Measurements from ENCODE around the gene CLEC4G. TPM values are rescaled to one million over a fixed set of nuclear protein-coding genes. Genes with fewer than 3 reads are reported as not detected.

CLEC4G gene
- total RNA-seq, 1 experiment from 2014 or later = 0.55 TPM

- Mint-ChIP-seq H3K27ac (no peak overlapping the region), H3K4me3 (no peak overlapping the region), H3K4me1 (peaks cover 7% of the 10 kb centered on the region), H3K9me3 (no peaks in the 10 kb centered on the region), H3K36me3 (no peaks in the 10 kb centered on the region), H3K27me3 (ENCODE audit: low read depth) (peaks cover 4% of the 10 kb centered on the region)
- CTCF ChIA-PET = no interaction called here
- TF ChIP-seq FOXJ3 (CRISPR knock-in tag; IDR thresholded peaks at IDR 0.05; ENCODE audit: borderline replicate concordance) (no peak), ZBTB21 (CRISPR knock-in tag; IDR thresholded peaks at IDR 0.05; ENCODE audit: borderline replicate concordance) (no peak), EMX1 (CRISPR knock-in tag; IDR thresholded peaks at IDR 0.05) (no peak), GTF2I (CRISPR knock-in tag; conservative IDR thresholded peaks at IDR 0.05) (no peak), NR3C1 (CRISPR knock-in tag; conservative IDR thresholded peaks at IDR 0.05; ENCODE audit: low read depth) (no peak), GRHL2 (CRISPR knock-in tag; IDR thresholded peaks at IDR 0.05; ENCODE audit: insufficient replicate concordance, severe bottlenecking) (no peak), PRDM15 (CRISPR knock-in tag; IDR thresholded peaks at IDR 0.05) (no peak)
- ATAC-seq (no peak), DNase-seq (ENCODE audit: low spot score) (no peak)
- POLR2A ChIA-PET = no interaction called here
Observed at GRCh38 chr19:7692417-7693088, 39.4 kb downstream of the CLEC4G start.

DNA sequence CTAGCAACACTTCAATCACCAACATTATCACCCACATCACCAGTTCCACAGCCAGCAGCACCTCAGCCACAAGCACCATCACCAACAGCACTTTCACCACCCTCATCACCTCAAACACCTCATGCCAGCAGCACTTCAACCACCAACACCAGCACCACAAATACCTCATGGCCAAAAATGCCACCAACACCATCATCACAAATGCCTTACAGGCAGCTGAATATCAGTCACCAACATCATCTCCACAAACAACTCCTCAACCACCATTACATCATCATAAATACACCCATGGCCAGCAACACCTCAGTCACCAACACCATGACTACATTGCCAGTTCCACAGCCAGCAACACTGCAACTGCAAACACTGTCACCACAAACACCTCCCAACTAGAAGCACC, 40.4 kb downstream of the CLEC4G start:
- ATAC-seq (no peak), DNase-seq (ENCODE audit: low spot score) (no peak)
- no peaks in the 10 kb centered on the region for H3K9me3 Mint-ChIP-seq
- H3K4me1 Mint-ChIP-seq = no peaks in the 10 kb centered on the region
- peaks cover under 1% of the 10 kb centered on the region for H3K27me3 Mint-ChIP-seq (ENCODE audit: low read depth)
- no peak overlapping the region for H3K27ac Mint-ChIP-seq
- no peak overlapping the region for H3K4me3 Mint-ChIP-seq
- TF ChIP-seq ZNF121 (CRISPR knock-in tag; IDR thresholded peaks at IDR 0.05) (no peak), JAZF1 (CRISPR knock-in tag; IDR thresholded peaks at IDR 0.05) (no peak), CREB1 (CRISPR knock-in tag; IDR thresholded peaks at IDR 0.05) (no peak), ZNF416 (CRISPR knock-in tag; IDR thresholded peaks at IDR 0.05) (no peak)
- CTCF ChIA-PET = no interaction called here
- POLR2A ChIA-PET = no interaction called here
- H3K36me3 Mint-ChIP-seq = no peaks in the 10 kb centered on the region

- POLR2A ChIA-PET = no interaction called here
- Mint-ChIP-seq H3K4me1 (peaks cover 4% of the 10 kb centered on the region), H3K27me3 (ENCODE audit: low read depth) (no peaks in the 10 kb centered on the region; the same call in 1 of the 2 replicates), H3K36me3 (no peaks in the 10 kb centered on the region), H3K9me3 (no peaks in the 10 kb centered on the region), H3K4me3 (no peak overlapping the region), H3K27ac (no peak overlapping the region)
- CTCF ChIA-PET = no interaction called here
- TF ChIP-seq, protein P1, sequence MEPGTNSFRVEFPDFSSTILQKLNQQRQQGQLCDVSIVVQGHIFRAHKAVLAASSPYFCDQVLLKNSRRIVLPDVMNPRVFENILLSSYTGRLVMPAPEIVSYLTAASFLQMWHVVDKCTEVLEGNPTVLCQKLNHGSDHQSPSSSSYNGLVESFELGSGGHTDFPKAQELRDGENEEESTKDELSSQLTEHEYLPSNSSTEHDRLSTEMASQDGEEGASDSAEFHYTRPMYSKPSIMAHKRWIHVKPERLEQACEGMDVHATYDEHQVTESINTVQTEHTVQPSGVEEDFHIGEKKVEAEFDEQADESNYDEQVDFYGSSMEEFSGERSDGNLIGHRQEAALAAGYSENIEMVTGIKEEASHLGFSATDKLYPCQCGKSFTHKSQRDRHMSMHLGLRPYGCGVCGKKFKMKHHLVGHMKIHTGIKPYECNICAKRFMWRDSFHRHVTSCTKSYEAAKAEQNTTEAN (CRISPR knock-in tag; IDR thresholded peaks at IDR 0.05) = no peak
- no peak for TF ChIP-seq JAZF1 (CRISPR knock-in tag; IDR thresholded peaks at IDR 0.05)
- TF ChIP-seq CBFB (CRISPR knock-in tag; IDR thresholded peaks at IDR 0.05; ENCODE audit: low read depth) = no peak
- TF ChIP-seq, protein P2, sequence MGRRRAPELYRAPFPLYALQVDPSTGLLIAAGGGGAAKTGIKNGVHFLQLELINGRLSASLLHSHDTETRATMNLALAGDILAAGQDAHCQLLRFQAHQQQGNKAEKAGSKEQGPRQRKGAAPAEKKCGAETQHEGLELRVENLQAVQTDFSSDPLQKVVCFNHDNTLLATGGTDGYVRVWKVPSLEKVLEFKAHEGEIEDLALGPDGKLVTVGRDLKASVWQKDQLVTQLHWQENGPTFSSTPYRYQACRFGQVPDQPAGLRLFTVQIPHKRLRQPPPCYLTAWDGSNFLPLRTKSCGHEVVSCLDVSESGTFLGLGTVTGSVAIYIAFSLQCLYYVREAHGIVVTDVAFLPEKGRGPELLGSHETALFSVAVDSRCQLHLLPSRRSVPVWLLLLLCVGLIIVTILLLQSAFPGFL (CRISPR knock-in tag; IDR thresholded peaks at IDR 0.05; ENCODE audit: borderline replicate concordance) = no peak
- TF ChIP-seq ETV6 (CRISPR knock-in tag; IDR thresholded peaks at IDR 0.05) = no peak
- TF ChIP-seq CREM (CRISPR knock-in tag; IDR thresholded peaks at IDR 0.05) = no peak
- TF ChIP-seq, protein P3, sequence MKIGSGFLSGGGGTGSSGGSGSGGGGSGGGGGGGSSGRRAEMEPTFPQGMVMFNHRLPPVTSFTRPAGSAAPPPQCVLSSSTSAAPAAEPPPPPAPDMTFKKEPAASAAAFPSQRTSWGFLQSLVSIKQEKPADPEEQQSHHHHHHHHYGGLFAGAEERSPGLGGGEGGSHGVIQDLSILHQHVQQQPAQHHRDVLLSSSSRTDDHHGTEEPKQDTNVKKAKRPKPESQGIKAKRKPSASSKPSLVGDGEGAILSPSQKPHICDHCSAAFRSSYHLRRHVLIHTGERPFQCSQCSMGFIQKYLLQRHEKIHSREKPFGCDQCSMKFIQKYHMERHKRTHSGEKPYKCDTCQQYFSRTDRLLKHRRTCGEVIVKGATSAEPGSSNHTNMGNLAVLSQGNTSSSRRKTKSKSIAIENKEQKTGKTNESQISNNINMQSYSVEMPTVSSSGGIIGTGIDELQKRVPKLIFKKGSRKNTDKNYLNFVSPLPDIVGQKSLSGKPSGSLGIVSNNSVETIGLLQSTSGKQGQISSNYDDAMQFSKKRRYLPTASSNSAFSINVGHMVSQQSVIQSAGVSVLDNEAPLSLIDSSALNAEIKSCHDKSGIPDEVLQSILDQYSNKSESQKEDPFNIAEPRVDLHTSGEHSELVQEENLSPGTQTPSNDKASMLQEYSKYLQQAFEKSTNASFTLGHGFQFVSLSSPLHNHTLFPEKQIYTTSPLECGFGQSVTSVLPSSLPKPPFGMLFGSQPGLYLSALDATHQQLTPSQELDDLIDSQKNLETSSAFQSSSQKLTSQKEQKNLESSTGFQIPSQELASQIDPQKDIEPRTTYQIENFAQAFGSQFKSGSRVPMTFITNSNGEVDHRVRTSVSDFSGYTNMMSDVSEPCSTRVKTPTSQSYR (CRISPR knock-in tag; IDR thresholded peaks at IDR 0.05) = no peak
- TF ChIP-seq ZNF219 (CRISPR knock-in tag; IDR thresholded peaks at IDR 0.05; ENCODE audit: borderline replicate concordance) = no peak
- no peak for TF ChIP-seq ATF1 (CRISPR knock-in tag; IDR thresholded peaks at IDR 0.05)
- TF ChIP-seq FOXP1 (CRISPR knock-in tag; IDR thresholded peaks at IDR 0.05; ENCODE audit: borderline replicate concordance) = no peak
- DNase-seq (ENCODE audit: low spot score) (no peak), ATAC-seq (no peak)
Observed at GRCh38 chr19:7690779-7691258, 41.1 kb downstream of the CLEC4G start.
